ENCODE results near the gene PTPRG.
"Not testable (repeated sequence)": the region's sequence is repeated elsewhere in the genome, so short reads cannot be mapped to it uniquely, and the experiment has no call there.

The PTPRG gene

GRCh38 chr3:61697301-61697700 is 135.9 kb downstream of the PTPRG start:
- no peaks in the 10 kb centered on the region for H3K79me2 ChIP-seq (ENCODE audit: insufficient read depth, low read depth)
- no peak overlapping the region for H3K27ac ChIP-seq
- H3K4me1 ChIP-seq (ENCODE audit: low read depth, poor library complexity, severe bottlenecking), result no peaks in the 10 kb centered on the region
- no peaks in the 10 kb centered on the region for H3K27me3 ChIP-seq (ENCODE audit: insufficient read depth, low read depth)
- no peak overlapping the region for H3K4me3 ChIP-seq (IDR thresholded peaks at IDR 0.05; ENCODE audit: insufficient read depth, low read depth, low read length)
- H2AFZ ChIP-seq (ENCODE audit: low read depth), result no peak overlapping the region
- TF ChIP-seq CTCF (conservative IDR thresholded peaks at IDR 0.05; ENCODE audit: low read depth, low read length), result no peak
- no peaks in the 10 kb centered on the region for H4K20me1 ChIP-seq (ENCODE audit: insufficient read depth)
- H3K36me3 ChIP-seq (ENCODE audit: insufficient read depth), result no peaks in the 10 kb centered on the region
- H3K4me2 ChIP-seq, result no peak overlapping the region
- H3K9ac ChIP-seq, result no peak overlapping the region

DNA sequence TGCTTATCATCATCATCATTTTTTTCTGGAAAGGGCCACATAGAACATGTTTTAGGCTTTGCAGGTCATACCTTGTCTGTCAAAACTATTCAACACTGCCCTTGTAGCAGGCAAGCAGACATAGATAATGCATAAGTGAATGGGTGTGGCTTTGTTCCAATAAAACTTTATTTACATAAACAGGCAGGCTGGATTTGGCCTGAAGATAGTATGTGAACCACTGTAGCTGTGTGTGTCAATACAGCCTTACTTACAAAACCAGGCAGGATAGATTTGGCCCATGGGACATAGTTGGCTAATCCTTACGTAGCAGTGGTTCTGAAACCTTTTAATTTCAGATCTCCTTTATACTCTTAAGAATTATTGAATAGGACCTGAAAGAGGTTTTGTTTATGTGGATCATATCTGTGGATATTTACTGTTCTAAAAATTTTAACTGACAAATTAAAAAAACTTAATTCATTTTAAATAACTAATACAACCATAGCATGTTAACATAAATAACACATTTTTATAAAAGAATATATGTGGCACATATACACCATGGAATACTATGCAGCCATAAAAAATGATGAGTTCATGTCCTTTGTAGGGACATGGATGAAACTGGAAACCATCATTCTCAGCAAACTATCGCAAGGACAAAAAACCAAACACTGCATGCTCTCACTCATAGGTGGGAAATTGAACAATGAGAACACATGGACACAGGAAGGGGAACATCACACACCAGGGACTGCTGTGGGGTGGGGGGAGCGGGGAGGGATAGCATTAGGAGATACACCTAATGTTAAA is 137.1 kb downstream of the PTPRG start:
- H3K4me2 ChIP-seq, H3K27ac ChIP-seq: not testable (repeated sequence)

DNA sequence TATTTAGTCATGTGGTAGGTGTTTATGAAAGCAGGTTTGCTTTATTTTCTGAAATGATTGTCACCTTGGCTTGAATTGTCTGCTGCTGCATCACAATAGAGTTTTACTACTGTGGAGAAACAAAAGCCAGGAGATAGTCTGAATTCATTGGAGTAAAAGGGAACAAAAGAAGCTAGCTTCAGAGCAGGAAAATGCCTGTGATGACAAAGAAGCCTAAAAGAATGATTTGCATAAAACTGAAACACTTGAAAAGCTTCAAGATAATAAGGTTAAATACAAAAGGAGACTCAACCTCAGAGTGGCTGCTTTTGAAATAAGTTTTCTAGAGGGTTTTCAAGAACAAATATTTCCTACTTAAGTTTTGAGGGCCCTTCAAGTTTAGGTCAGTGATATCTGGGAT is 138.3 kb downstream of the PTPRG start:
- Histone ChIP-seq H3K9ac (no peak overlapping the region), H3K36me3 (ENCODE audit: insufficient read depth) (no peaks in the 10 kb centered on the region), H3K4me3 (IDR thresholded peaks at IDR 0.05; ENCODE audit: insufficient read depth, low read depth, low read length) (no peak overlapping the region), H3K4me2 (no peak overlapping the region), H2AFZ (ENCODE audit: low read depth) (no peak overlapping the region), H3K27ac (no peak overlapping the region), H4K20me1 (ENCODE audit: insufficient read depth) (no peaks in the 10 kb centered on the region), H3K79me2 (ENCODE audit: insufficient read depth, low read depth) (no peaks in the 10 kb centered on the region), H3K4me1 (ENCODE audit: low read depth, poor library complexity, severe bottlenecking) (no peaks in the 10 kb centered on the region), H3K27me3 (ENCODE audit: insufficient read depth, low read depth) (no peaks in the 10 kb centered on the region)
- no peak for TF ChIP-seq CTCF (conservative IDR thresholded peaks at IDR 0.05; ENCODE audit: low read depth, low read length)

More for the DNA sequence above, 137.1 kb downstream of the PTPRG start:
- not testable (repeated sequence) for H3K4me3 ChIP-seq (IDR thresholded peaks at IDR 0.05; ENCODE audit: insufficient read depth, low read depth, low read length); H4K20me1 ChIP-seq (ENCODE audit: insufficient read depth); H3K9ac ChIP-seq; H3K4me1 ChIP-seq (ENCODE audit: low read depth, poor library complexity, severe bottlenecking); H3K27me3 ChIP-seq (ENCODE audit: insufficient read depth, low read depth); H3K79me2 ChIP-seq (ENCODE audit: insufficient read depth, low read depth); H2AFZ ChIP-seq (ENCODE audit: low read depth); H3K36me3 ChIP-seq (ENCODE audit: insufficient read depth)

DNA sequence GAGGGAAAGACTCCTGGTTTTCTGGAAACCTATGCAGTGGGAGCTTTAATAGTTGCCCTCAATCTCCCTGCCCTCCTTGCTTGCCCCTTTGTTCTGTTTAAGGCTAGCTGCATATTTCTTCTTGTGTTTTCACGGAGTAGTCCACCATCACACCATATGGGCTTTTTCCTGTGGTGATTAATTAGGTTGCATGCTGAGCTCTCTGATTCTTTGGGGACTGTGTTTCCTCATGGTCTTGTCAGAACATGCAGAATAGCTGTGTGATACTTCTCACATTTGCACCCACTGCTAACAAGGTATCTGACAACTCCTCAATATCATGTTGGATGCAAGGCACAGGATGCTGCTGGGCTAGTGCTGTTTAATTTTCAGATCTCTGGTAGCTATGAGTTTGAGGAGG is 139.6 kb downstream of the PTPRG start:
- Histone ChIP-seq H2AFZ (ENCODE audit: low read depth) (no peak overlapping the region), H3K4me1 (ENCODE audit: low read depth, poor library complexity, severe bottlenecking) (no peaks in the 10 kb centered on the region), H3K27ac (no peak overlapping the region), H3K4me2 (no peak overlapping the region), H4K20me1 (ENCODE audit: insufficient read depth) (no peaks in the 10 kb centered on the region), H3K4me3 (IDR thresholded peaks at IDR 0.05; ENCODE audit: insufficient read depth, low read depth, low read length) (no peak overlapping the region), H3K9ac (no peak overlapping the region), H3K36me3 (ENCODE audit: insufficient read depth) (no peaks in the 10 kb centered on the region), H3K27me3 (ENCODE audit: insufficient read depth, low read depth) (no peaks in the 10 kb centered on the region), H3K79me2 (ENCODE audit: insufficient read depth, low read depth) (no peaks in the 10 kb centered on the region)
- no peak for TF ChIP-seq CTCF (conservative IDR thresholded peaks at IDR 0.05; ENCODE audit: low read depth, low read length)

DNA sequence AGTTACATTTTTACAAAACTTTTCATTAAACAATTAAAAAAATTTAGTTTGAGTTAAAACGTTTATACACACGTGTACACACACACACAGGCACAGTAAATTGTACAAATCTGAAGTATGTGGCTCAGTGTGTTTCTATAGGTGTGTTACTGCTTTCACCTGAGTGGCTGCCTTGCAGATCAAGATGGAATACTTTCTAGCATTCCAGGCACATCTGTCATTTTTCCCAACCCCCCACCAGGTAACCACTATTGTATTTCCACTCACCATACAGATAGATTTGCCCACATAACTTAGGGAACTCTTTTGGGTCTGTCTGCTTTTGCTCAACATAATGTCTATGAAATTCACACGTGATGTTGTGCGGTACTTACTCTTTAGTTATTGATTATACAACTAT is 141.1 kb downstream of the PTPRG start:
- no peak overlapping the region for H3K9ac ChIP-seq
- no peaks in the 10 kb centered on the region for H4K20me1 ChIP-seq (ENCODE audit: insufficient read depth)
- H3K27ac ChIP-seq, result no peak overlapping the region
- TF ChIP-seq CTCF (conservative IDR thresholded peaks at IDR 0.05; ENCODE audit: low read depth, low read length), result no peak
- H3K4me2 ChIP-seq, result no peak overlapping the region
- H3K27me3 ChIP-seq (ENCODE audit: insufficient read depth, low read depth), result no peaks in the 10 kb centered on the region
- no peak overlapping the region for H2AFZ ChIP-seq (ENCODE audit: low read depth)
- no peaks in the 10 kb centered on the region for H3K79me2 ChIP-seq (ENCODE audit: insufficient read depth, low read depth)
- H3K36me3 ChIP-seq (ENCODE audit: insufficient read depth), result no peaks in the 10 kb centered on the region
- H3K4me3 ChIP-seq (IDR thresholded peaks at IDR 0.05; ENCODE audit: insufficient read depth, low read depth, low read length), result no peak overlapping the region
- no peaks in the 10 kb centered on the region for H3K4me1 ChIP-seq (ENCODE audit: low read depth, poor library complexity, severe bottlenecking)
